ENCODE data around the gene ACSM2B.

The ACSM2B gene

DNA sequence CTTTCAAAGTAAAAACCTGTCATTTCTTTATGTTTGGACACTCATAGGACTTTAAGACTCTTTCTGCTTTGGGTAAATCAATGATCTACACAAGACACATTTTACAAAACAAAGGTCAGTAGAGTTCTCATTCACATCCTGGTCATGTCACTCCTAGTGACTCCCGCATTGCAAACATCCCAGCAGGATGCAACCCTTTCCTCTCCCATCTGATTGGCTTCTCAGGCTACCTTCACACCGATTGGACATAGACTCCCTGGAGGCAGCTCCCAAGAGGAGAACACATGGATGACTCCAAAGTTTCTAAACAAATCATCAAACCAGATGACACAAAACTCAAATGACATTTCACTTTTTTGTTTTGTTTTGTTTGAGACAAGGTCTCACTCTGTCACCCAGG lies 43.8 kb upstream of the ACSM2B start:
- Histone ChIP-seq H3K9me3 (ENCODE audit: severe bottlenecking) (no peaks in the 10 kb centered on the region), H3K27me3 (ENCODE audit: insufficient read depth, low read depth, severe bottlenecking) (no peaks in the 10 kb centered on the region)
- DNase-seq = no peak

DNA sequence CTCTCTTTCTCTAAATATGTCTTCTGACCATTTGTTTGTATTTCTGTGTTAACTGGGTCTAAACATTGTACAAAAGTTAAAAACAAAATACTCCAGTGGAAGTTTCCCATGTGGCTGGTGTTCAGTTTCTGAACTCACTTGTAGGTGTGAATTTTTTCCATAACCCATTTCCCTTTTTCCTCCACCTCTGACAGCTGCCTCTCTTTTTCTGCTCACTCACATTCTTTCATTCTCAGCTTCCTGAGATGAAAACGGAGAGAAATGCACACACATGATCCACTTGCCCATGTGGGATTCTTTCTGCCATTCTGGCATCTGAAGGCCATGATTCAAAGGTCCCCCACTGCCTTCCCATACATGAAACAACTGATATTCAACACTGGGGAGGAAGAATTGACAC lies 41.1 kb upstream of the ACSM2B start:
- TF ChIP-seq, protein P1, sequence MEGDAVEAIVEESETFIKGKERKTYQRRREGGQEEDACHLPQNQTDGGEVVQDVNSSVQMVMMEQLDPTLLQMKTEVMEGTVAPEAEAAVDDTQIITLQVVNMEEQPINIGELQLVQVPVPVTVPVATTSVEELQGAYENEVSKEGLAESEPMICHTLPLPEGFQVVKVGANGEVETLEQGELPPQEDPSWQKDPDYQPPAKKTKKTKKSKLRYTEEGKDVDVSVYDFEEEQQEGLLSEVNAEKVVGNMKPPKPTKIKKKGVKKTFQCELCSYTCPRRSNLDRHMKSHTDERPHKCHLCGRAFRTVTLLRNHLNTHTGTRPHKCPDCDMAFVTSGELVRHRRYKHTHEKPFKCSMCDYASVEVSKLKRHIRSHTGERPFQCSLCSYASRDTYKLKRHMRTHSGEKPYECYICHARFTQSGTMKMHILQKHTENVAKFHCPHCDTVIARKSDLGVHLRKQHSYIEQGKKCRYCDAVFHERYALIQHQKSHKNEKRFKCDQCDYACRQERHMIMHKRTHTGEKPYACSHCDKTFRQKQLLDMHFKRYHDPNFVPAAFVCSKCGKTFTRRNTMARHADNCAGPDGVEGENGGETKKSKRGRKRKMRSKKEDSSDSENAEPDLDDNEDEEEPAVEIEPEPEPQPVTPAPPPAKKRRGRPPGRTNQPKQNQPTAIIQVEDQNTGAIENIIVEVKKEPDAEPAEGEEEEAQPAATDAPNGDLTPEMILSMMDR (IDR thresholded peaks at IDR 0.05; ENCODE audit: low read depth, low read length) = no peak
- DNase-seq = no peak
- Histone ChIP-seq H3K27ac (no peak overlapping the region), H3K36me3 (no peaks in the 10 kb centered on the region), H3K9me3 (ENCODE audit: severe bottlenecking) (no peaks in the 10 kb centered on the region), H3K4me3 (ENCODE audit: low read depth, low read length) (no peak overlapping the region), H3K27me3 (ENCODE audit: insufficient read depth, low read depth, severe bottlenecking) (no peaks in the 10 kb centered on the region)

More for the DNA sequence above, 43.8 kb upstream of the ACSM2B start:
- H3K27ac ChIP-seq = no peak overlapping the region
- H3K36me3 ChIP-seq = no peaks in the 10 kb centered on the region
- H3K4me3 ChIP-seq (ENCODE audit: low read depth, low read length) = no peak overlapping the region
- TF ChIP-seq, protein P1 (IDR thresholded peaks at IDR 0.05; ENCODE audit: low read depth, low read length) = no peak

DNA sequence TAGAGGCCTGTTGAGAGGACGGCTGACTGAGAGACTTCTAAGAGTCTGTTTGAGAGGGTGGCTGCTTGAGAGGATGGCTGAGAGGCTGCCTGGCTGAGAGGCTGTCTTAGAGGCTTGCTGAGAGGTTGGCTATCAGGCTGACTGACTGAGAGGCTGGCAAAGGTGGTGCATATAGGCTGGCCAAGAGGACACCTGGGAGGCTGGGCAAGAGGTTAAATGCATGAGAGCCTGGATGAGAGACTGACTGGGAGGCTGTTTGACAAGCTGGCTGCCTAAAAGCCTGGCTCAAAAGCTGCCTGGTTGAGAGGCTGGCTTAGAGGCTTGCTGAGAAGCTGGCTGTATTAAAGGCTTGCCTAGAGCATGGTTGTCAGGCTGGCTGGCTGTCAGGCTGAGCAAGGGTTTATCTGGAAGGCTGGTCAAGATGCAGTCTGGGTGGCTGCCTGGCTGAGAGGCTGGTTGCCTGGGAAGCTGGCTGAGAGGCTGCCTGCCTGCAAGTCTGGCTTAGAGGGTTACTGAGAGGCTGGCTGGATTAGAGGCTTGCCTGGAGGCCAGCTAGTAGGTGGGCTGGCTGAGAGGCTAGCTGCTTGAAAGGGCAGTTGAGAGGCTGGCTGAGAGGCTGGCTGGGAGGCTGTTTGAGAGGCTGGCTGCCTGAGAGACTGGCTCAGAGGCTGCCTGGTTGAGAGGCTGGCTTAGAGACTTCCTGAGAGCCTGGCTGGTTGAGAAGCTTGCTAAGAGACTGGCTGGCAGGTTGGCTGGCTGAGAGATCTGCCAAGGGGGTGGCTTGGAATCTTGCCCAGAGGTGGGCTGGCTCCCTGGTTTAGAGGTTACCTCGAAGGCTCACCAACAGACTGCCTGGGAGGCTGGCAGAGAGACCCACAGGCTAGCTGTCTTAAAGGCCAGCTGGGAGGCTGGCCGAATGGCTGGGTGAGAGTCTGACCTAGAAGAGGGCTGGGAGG lies 38.3 kb upstream of the ACSM2B start:
- peak; percentile 53 for DNase-seq
- Histone ChIP-seq H3K4me3 (ENCODE audit: low read depth, low read length) (no peak overlapping the region), H3K9me3 (ENCODE audit: severe bottlenecking) (no peaks in the 10 kb centered on the region), H3K27ac (peak overlapping the region; percentile 15; the same call in 1 of the 2 replicates), H3K27me3 (ENCODE audit: insufficient read depth, low read depth, severe bottlenecking) (no peaks in the 10 kb centered on the region), H3K36me3 (no peaks in the 10 kb centered on the region)
- TF ChIP-seq, protein P1 (IDR thresholded peaks at IDR 0.05; ENCODE audit: low read depth, low read length) = no peak

DNA sequence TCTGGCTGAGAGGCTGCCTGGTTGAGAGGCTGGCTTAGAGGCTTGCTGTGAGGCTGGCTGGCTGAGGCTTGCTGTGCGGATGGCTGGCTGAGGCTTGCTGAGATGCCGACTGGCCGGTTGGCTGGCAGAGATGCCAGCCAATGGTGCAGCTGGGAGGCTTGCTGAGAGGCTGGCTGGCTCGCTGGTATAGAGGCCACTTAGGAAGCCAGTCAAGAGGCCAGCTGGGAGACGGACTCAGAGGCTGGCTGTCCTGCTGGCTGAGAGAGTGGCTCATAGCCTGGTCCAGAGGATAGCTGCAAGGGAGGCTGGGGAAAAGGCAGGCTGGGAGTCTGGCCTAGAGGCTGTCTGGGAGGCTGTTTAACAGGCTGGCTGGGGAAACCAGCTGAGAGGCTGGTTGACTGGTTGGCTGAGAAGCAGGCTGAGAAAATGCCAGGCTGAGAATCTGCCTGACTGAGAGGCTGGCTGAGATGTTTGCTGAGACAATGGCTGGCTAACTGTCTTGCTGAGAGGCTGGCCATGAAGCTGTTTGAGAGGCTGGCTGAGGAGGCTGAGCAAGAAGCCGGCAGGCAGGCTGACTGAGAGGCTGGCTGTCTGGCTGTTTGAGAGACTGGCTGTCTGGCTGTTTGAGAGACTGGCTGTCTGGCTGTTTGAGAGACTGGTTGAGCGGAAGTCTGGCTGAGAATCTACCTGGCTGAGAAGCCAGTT lies 37.5 kb upstream of the ACSM2B start:
- H3K36me3 ChIP-seq = no peaks in the 10 kb centered on the region
- no peak overlapping the region for H3K4me3 ChIP-seq (ENCODE audit: low read depth, low read length)
- H3K9me3 ChIP-seq (ENCODE audit: severe bottlenecking) = no peaks in the 10 kb centered on the region
- DNase-seq = no peak
- no peaks in the 10 kb centered on the region for H3K27me3 ChIP-seq (ENCODE audit: insufficient read depth, low read depth, severe bottlenecking)
- TF ChIP-seq, protein P1 (IDR thresholded peaks at IDR 0.05; ENCODE audit: low read depth, low read length) = no peak
- H3K27ac ChIP-seq = peak overlapping the region; percentile 15; the same call in 1 of the 2 replicates

DNA sequence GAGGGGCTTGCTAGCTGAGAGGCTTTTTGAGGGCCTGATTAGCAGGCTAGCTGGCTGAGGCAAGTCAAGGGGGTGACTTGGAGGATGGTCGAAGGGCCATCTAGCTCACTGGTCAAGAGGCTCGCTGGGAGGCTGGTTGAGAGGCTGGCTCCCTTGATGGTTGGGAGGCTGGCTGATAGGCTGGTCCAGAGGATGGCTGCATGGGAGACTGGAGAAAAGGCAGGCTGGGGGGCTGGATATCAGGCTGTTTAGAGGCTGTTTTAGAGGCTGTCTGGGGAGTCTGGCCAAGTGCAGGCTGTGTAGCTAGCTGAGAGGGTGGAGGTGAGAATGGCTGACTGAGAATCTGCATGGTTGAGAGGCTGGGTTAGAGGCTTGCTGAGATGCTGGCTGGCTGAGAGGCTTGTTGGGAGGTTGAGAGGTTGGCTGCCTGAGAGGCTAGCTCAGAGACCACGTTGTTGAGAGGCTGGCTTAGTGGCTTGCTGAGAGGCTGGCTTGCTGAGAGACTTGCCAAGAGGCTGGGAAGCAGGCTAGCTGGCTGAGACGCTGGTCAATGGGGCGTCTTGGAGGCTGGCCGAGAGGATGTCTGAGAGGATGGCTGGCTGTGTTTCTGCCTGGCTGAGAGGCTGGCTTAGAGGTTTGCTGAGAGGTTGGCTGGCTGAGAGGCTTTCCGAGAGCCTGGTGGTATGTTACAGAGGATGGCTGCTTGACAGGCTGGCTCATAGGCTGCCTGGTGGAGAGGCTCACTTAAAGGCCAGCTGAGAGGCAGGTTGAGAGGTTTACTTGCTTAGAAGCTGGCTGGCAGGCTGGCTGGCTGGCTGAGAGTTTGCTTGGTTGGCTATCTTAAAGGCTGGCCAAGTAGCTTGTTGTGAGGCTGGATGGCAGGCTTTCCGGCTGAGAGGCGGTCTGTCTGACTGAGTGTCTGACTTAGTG lies 36.6 kb upstream of the ACSM2B start:
- peak overlapping the region; percentile 58 for H3K27ac ChIP-seq
- DNase-seq = no peak

More for the DNA sequence above, 36.6 kb upstream of the ACSM2B start:
- TF ChIP-seq, protein P1 (IDR thresholded peaks at IDR 0.05; ENCODE audit: low read depth, low read length) = no peak
- Histone ChIP-seq H3K4me3 (ENCODE audit: low read depth, low read length) (no peak overlapping the region), H3K9me3 (ENCODE audit: severe bottlenecking) (no peaks in the 10 kb centered on the region), H3K36me3 (no peaks in the 10 kb centered on the region), H3K27me3 (ENCODE audit: insufficient read depth, low read depth, severe bottlenecking) (no peaks in the 10 kb centered on the region)

Measured in WERI-Rb-1 (cell line).